Retinal pigment epithelial cell (primary cell): ENCODE data around the gene DUS2.

Source experiments
- DNase-seq: peaks from one replicate; pipeline ENCODE4 v3.0.0-alpha.2; 2010; ENCODE audit warnings: low read depth
- H3K4me3 ChIP-seq: 2 replicates; pipeline ENCODE4 v1.5.1; 2011; ENCODE audit warnings: mild to moderate bottlenecking, low read length, control low read depth, moderate library complexity
- CTCF ChIP-seq: conservative IDR thresholded peaks from 2 replicates; pipeline ENCODE4 v1.5.1; 2011; ENCODE audit warnings: low read depth, low read length, control low read depth, inconsistent platforms

The DUS2 gene

GRCh38 chr16:68059804-68060203 is 36.7 kb downstream of the DUS2 start:
- TF ChIP-seq CTCF: no peak
- DNase-seq: no peak

GRCh38 chr16:68061396-68061795 is 38.3 kb downstream of the DUS2 start:
- TF ChIP-seq CTCF: no peak
- DNase-seq: no peak
- H3K4me3 ChIP-seq: no peak overlapping the region

More at GRCh38 chr16:68059804-68060203, 36.7 kb downstream of the DUS2 start:
- no peak overlapping the region for H3K4me3 ChIP-seq

- no peak overlapping the region for H3K4me3 ChIP-seq
- TF ChIP-seq CTCF: no peak
- no peak for DNase-seq
These were observed 39.9 kb downstream of the DUS2 start for GRCh38 chr16:68062910-68063393.

- no peak for DNase-seq
- no peak overlapping the region for H3K4me3 ChIP-seq
- peak; percentile 91 for TF ChIP-seq CTCF
These were observed 41.8 kb downstream of the DUS2 start for GRCh38 chr16:68064791-68065365.

GRCh38 chr16:68065716-68066305 is 42.7 kb downstream of the DUS2 start:
- TF ChIP-seq CTCF: no peak
- DNase-seq: no peak
- H3K4me3 ChIP-seq: no peak overlapping the region

GRCh38 chr16:68066763-68067162 is 43.7 kb downstream of the DUS2 start:
- H3K4me3 ChIP-seq: no peak overlapping the region
- no peak for DNase-seq
- TF ChIP-seq CTCF: no peak

- no peak for DNase-seq
- no peak for TF ChIP-seq CTCF
- H3K4me3 ChIP-seq: no peak overlapping the region
These were observed 45.8 kb downstream of the DUS2 start for GRCh38 chr16:68068926-68069325.
